Uterus (tissue), 4 donors: ENCODE results near the gene SNRK. TPM values are rescaled to one million over a fixed set of nuclear protein-coding genes. Genes with fewer than 3 reads are reported as not detected.

ENCODE experiments used
- DNase-seq, 2 donors: peaks; one replicate each; pipeline ENCODE4 v3.0.0-alpha.2; 2019 to 2020
- H3K27ac ChIP-seq, 2 donors: fragments of 200-600 bp; sonication (generic); 1 replicate in 1 of 2; 2 replicates in 1 of 2; pipeline ENCODE4 v1.5.1; 2016 to 2018
- H3K27me3 ChIP-seq, 2 donors: fragments of 200-600 bp; sonication (generic); one replicate each; pipeline ENCODE4 v1.5.1; 2018 to 2019; ENCODE audit warnings: control low read depth in 1 of 2
- H3K36me3 ChIP-seq, 2 donors: fragments of 200-600 bp; sonication (generic); one replicate each; pipeline ENCODE4 v1.5.1; 2019; ENCODE audit warnings: control low read depth in 1 of 2
- H3K4me1 ChIP-seq, 2 donors: fragments of 200-600 bp; sonication (generic); one replicate each; pipeline ENCODE4 v1.5.1; 2018 to 2019; ENCODE audit warnings: control low read depth in 1 of 2
- H3K4me3 ChIP-seq, 2 donors: fragments of 200-600 bp; sonication (generic); 1 replicate in 1 of 2; 2 replicates in 1 of 2; pipeline ENCODE4 v1.5.1; 2018 to 2019; ENCODE audit warnings: mild to moderate bottlenecking in 1 of 2
- H3K9me3 ChIP-seq, 2 donors: fragments of 200-600 bp; sonication (generic); one replicate each; pipeline ENCODE4 v1.5.1; 2019; ENCODE audit warnings: control low read depth in 1 of 2
- CTCF ChIP-seq, 4 experiments: fragments of 200-600 bp in 2 of 4; fragments of 450-650 bp in 2 of 4; sonication (generic) in 2 of 4; IDR thresholded peaks; one replicate each; pipeline ENCODE4 v1.5.1; 2016 to 2019; ENCODE audit warnings: antibody characterized with exemption in 4 of 4, mild to moderate bottlenecking in 2 of 4, moderate library complexity in 1 of 4
- POLR2A ChIP-seq, 2 donors: fragments of 450-650 bp; IDR thresholded peaks; one replicate each; pipeline ENCODE4 v1.6.1; 2016; ENCODE audit warnings: antibody characterized with exemption in 2 of 2, mild to moderate bottlenecking in 1 of 2, moderate library complexity in 1 of 2
- intact Hi-C: fragments of 100-400 bp; cut with DNase I; formaldehyde crosslinking; loops from one replicate; pipeline ENCODE4 v1.15.1; 2023; ENCODE audit warnings: low total_unique reads
- total RNA-seq, 4 donors: library from RNA; depleted of rRNA in 3 of 4; stranded (reverse); fragments of >200 nt in 3 of 4; gene quantifications; one replicate each; pipeline versions ENCODE4 v1.1.0 to v1.2.4, GENCODE V29; 2014 to 2023
- donor health status: DM: yes; HTN: yes; CAD: no.

Gene SNRK
- total RNA-seq, 4 donors from 2014 or later = 57.1 to 109 (median 98.3) TPM

GRCh38 chr3:43266995-43267394 is 19.3 kb upstream of the SNRK start:
- no peak overlapping the region for H3K27ac ChIP-seq
- DNase-seq = no peak
- H3K27me3 ChIP-seq = no peaks in the 10 kb centered on the region
- H3K36me3 ChIP-seq = no peaks in the 10 kb centered on the region
- H3K4me1 ChIP-seq = no peaks in the 10 kb centered on the region
- TF ChIP-seq CTCF (IDR thresholded peaks at IDR 0.05) = no peak
- no peak overlapping the region for H3K4me3 ChIP-seq
- H3K9me3 ChIP-seq = no peaks in the 10 kb centered on the region
- intact Hi-C loops = no loop called here

GRCh38 chr3:43268636-43269035 is 17.7 kb upstream of the SNRK start:
- Histone ChIP-seq H3K27me3 (no peaks in the 10 kb centered on the region), H3K4me3 (no peak overlapping the region), H3K27ac (no peak overlapping the region), H3K36me3 (no peaks in the 10 kb centered on the region), H3K4me1 (no peaks in the 10 kb centered on the region), H3K9me3 (no peaks in the 10 kb centered on the region)
- DNase-seq = no peak
- intact Hi-C loops = no loop called here
- TF ChIP-seq POLR2A (IDR thresholded peaks at IDR 0.05) (no peak), CTCF (IDR thresholded peaks at IDR 0.05) (no peak)

GRCh38 chr3:43270078-43270477 is 16.3 kb upstream of the SNRK start:
- no peak overlapping the region for H3K27ac ChIP-seq
- no peaks in the 10 kb centered on the region for H3K9me3 ChIP-seq
- no peak for TF ChIP-seq CTCF (IDR thresholded peaks at IDR 0.05)
- no peak for TF ChIP-seq POLR2A (IDR thresholded peaks at IDR 0.05)
- no peak for DNase-seq
- no peaks in the 10 kb centered on the region for H3K36me3 ChIP-seq
- H3K4me1 ChIP-seq = no peaks in the 10 kb centered on the region
- H3K27me3 ChIP-seq = no peaks in the 10 kb centered on the region
- H3K4me3 ChIP-seq = no peak overlapping the region
- intact Hi-C loops = no loop called here

- TF ChIP-seq CTCF (IDR thresholded peaks at IDR 0.05) (no peak), POLR2A (IDR thresholded peaks at IDR 0.05) (no peak)
- DNase-seq = no peak
- H3K4me1 ChIP-seq = no peaks in the 10 kb centered on the region
- H3K9me3 ChIP-seq = no peaks in the 10 kb centered on the region
- H3K4me3 ChIP-seq = no peak overlapping the region
- no peak overlapping the region for H3K27ac ChIP-seq
- H3K36me3 ChIP-seq = no peaks in the 10 kb centered on the region
- intact Hi-C loops = no loop called here
- no peaks in the 10 kb centered on the region for H3K27me3 ChIP-seq
These were observed 12.9 kb upstream of the SNRK start for GRCh38 chr3:43273416-43273815.

DNA sequence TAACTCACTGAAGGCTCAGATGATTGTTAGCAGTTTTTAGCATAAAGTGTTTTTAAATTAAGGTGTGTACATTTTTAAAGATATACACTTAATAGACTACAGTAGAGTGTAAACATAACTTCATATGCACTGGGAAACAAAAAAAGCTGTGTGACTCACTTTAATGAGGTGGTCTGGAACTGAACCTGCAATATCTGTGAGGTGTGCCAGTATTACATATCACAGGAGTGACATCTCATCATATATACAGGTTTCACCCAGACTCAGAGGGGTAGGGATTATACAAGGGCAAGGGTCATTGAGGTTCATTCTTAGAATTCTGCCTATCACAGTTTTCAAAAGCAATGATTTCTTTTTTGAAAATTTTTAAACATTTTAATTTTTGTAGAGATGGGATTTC is 7.3 kb upstream of the SNRK start:
- Histone ChIP-seq H3K27me3 (no peaks in the 10 kb centered on the region), H3K27ac (no peak overlapping the region), H3K36me3 (no peaks in the 10 kb centered on the region), H3K4me1 (no peaks in the 10 kb centered on the region), H3K9me3 (no peaks in the 10 kb centered on the region), H3K4me3 (no peak overlapping the region)
- intact Hi-C loops = no loop called here
- no peak for TF ChIP-seq POLR2A (IDR thresholded peaks at IDR 0.05)
- TF ChIP-seq CTCF (IDR thresholded peaks at IDR 0.05) = no peak
- no peak for DNase-seq
